GM15510 (cell line): ENCODE data around the gene NXF1.

Experiments
- POLR2A ChIP-seq: IDR thresholded peaks from 3 replicates; pipeline ENCODE4 v1.6.1; 2011; ENCODE audit warnings: borderline replicate concordance; ENCODE audit not compliant: insufficient read length; ENCODE audit errors: extremely low read depth

NXF1 gene

DNA sequence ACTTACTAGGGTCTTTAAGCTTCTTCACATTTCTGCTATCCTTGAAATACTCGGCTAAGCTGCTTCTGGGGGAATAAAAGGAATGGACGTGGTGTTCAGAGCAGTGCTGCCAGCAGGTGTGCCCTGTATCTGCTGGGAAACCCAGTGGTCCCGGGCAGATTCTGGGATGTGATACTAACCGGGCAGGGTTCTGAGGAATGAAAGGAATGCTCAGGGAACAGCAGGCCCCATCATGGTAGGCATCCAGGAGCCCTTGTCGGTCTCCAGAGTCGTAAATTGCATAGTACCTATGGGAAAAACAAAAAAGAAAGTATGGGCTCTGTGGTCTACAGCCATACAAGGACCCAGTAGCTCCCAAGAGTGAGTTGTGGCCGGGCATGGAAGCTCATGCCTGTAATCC is 9.0 kb downstream of the NXF1 start:
- no peak for TF ChIP-seq POLR2A

DNA sequence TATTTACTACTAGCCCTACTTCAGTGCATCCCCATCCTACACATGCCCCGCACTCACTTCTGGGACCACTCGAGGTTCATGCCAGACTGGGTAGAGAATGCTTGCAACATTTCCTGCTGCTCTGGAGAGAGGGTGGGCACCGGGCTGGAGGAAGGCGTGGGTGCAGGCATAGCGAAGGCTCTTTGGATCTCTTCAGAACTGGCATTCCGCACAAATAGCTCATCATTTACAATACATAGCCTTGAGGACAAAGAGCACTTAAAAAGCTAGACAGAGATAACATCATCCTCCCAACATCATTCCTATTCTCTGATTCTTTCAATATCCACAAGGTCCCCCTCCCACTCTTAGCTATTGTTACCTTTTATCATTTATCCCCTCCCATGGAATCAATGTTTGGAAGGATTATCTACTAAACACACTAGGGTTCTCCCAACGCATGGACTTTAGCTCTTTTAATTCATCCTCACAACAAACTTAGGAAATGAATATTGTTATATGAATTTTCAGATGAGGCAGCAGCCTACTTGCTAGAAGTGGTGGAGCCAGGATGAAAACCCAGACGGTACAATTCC is 11.0 kb downstream of the NXF1 start:
- no peak for TF ChIP-seq POLR2A

GRCh38 chr11:62792202-62792575 is 13.1 kb downstream of the NXF1 start:
- TF ChIP-seq POLR2A = no peak

DNA sequence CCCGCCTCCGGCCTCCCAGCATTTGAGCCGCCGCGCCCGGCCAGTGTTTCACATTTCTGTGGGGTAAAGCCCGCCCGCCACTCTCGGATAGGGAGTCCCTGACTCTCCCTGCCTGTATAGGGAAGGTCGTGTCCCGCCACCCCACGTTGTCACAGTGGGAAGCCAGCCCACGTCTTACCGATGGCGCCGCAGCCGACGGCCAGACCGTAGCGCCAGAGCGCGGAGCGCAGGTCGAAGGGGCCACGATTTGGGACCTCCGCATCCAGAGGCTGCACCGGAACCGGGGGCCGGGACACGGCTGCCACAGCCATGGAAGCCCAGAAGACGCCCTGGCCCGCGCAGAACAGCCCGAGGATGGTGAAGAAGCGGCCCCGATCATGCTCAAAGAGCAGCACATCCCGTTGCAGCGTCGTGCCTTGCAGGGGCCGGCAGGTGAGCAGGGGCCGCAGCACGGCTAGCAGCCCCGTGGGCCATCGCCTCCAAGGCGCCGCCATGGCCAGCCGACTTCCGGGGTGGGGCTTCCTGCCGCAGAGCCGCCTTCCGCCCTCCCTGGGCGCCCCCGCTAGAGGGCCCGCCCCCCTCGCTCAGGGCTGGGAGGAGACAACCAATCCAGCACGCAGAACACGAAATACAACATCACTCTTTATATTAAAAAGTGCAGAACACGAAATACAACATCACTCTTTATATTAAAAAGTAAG is 13.6 kb downstream of the NXF1 start, which contains the start of gene TMEM223:
TSS of gene TMEM223 (minus strand) at position 506 of the 701 bp plus-strand sequence. CDS start at position 494, 12 bp downstream.
- TF ChIP-seq POLR2A = peak; percentile 97

GRCh38 chr11:62789576-62789975 is 15.7 kb downstream of the NXF1 start:
- TF ChIP-seq POLR2A = no peak

DNA sequence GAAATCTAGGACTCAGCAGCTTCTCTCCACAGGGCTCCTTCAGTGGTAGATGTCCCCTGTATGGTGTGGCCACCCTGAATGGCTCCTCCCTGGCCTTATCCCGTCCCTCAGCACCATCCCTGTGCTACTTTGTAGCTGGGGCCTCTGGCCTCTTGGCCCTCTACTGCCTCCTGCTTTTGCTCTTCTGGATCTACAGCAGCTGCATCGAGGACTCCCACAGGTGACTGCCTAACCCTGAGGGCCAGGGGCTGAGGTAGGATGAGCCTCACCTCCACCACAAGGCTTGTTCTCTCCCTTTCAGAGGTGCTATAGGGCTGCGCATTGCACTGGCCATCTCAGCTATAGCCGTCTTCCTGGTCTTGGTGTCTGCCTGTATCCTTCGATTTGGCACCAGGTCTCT is 16.2 kb downstream of the NXF1 start:
- no peak for TF ChIP-seq POLR2A

DNA sequence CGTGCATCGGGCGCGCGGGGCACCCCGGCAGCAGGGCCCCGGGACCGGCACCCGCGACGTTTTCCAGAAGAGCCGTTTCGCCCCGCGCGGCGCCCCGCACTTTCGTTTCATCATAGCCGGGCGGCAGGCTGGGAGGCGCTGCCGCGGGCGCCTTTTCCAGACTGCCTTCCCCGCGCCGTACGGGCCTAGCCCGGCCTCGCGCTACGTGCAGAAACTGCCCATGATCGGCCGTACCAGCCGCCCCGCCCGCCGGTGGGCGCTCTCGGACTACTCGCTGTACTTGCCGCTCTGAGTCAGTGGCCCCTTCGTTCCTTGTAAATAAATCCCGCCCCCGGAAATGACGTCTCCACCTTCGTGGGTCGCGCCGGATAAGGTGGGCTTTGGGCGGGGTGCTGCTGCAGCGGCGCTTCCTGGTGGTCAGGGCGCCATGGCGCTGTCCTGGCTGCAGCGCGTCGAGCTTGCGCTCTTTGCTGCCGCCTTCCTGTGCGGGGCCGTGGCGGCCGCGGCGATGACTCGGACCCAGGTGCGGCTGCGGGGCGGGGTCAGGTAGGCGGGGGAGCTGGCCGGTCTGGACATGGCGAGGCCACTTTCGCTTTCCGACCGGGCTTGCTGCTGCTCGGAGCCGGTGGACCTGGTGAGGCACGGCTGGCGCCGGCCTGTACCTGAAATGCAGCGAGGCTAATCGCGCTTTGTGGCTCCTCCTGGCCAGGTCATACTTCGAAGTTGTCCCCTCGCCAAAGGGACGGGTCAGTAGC is 18.1 kb downstream of the NXF1 start, which contains the start of gene TMEM179B:
TSS of gene TMEM179B (plus strand) at position 398 of the 755 bp plus-strand sequence. CDS start at position 428, 30 bp downstream.
- TF ChIP-seq POLR2A = peak; percentile 99

DNA sequence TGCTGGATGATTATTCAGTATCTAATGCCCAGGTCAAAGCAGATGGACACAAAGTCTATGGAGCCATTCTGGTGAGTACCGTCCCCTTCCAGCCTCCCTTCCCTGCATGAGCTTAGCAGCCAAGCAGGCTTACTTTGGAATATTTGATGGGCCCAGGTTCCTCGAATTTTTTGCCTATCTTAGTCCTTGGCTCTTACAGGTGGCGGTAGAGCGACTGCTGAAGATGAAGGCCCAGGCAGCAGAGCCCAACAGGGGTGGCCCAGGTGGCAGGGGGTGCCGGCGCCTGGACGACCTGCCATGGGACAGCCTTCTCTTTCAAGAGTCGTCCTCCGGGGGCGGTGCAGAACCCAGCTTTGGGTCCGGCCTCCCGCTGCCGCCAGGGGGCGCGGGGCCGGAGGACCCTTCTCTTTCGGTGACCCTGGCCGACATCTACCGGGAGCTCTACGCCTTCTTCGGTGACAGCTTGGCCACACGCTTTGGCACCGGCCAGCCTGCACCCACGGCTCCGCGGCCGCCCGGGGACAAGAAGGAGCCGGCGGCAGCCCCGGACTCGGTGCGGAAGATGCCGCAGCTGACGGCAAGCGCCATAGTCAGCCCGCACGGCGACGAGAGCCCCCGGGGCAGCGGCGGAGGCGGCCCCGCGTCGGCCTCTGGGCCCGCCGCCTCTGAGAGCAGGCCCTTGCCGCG is 18.8 kb downstream of the NXF1 start:
- no peak for TF ChIP-seq POLR2A

GRCh38 chr11:62782753-62783152 is 22.5 kb downstream of the NXF1 start:
- TF ChIP-seq POLR2A = no peak

GRCh38 chr11:62778441-62778840 is 26.8 kb downstream of the NXF1 start:
- no peak for TF ChIP-seq POLR2A

DNA sequence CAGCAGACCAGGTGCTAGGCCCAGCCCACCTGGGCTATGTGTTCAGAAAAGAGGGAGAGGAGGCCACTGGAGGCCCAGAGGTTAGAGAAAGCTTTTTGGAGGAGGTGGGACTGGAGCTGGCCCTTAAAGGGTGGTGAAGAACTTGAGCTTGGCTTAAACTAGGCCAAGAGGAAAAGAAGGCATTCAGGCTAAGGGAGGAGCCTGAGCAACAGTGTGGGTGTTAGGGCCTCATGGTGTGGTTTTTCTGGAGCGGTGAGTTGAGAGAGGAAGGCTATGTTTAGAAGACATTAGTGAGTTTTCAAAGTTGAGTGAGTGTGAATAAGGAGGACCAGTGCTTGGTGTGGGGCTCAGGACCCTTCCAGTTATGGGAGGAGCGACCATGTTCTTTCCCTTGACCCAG is 27.9 kb downstream of the NXF1 start:
- TF ChIP-seq POLR2A = no peak

DNA sequence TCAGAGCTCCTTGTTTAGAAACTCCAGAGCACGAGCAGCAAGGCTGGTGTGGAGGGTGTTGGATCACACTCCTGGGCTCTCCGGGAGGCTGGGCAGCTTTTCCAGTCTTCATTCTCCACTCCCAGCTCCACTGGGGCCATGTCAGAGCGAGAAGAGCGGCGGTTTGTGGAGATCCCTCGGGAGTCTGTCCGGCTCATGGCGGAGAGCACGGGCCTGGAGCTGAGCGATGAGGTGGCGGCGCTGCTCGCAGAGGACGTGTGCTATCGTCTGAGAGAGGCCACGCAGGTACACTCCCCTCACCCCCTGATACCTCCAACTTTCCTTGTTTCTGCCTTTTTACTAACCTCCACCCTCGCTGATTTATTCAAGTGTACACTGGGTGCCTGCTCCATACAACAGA is 29.6 kb downstream of the NXF1 start:
- TF ChIP-seq POLR2A = no peak

DNA sequence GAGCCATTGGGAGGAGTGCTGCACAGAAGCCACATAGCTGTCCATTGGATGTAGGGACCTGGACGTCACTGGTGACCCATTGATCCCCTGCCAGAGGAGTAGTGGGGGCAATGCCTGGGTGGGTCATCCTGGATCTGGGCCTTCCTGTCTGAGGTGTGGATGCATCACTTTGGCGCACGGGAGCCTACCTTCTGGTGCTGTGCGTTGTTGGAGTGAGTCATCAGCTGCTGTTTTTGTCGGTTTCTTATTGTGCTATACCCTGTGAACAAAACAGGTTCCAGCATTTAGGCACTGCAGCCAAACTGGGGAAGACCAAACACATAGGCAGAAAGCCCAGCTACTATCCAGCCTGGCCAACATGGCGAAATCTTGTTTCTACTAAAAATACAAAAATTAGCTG is 30.8 kb downstream of the NXF1 start:
- no peak for TF ChIP-seq POLR2A

DNA sequence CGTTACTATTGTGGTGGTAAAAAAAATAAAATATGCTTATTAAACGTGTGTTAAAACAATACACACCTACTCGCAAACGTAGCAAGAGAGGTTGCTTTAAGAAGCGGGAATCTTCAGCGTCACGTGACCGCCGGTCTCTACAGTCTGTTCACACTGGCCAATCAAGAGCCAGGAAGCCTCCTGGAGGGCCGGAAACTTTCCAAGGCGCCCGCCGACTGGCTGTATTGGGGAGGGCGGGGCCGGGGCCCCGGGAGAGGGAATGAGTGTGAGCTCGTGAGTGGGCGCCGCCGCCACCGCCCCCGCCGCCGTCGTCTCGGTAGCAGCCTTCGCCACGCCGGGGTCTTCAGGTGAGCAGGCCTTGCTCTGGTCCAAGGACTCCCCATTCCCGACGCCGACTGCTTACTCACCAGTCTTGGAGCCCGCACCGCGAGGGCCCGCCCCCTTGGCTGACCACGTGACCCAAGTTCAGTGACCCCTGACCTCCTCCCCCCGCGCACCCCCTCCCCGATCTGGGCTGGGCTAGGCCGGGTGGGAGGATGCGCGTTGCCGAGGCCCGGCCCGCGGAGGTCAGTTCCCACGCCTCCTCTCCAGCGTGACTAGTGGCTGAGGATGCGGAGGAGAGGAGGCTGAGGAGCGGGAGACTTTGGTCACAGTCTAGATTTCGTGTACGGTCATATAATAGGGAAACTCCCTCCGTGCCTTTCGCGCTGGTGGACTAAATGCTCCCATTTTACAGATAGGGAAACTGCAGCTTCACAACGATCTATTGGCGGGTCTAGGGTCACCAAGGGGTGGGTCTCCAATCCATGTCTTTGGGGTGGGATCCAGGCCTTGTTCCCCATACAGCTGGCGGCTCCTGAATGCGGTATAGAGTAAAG is 33.9 kb downstream of the NXF1 start, which contains the start of gene TAF6L:
TSS of gene TAF6L (plus strand) at position 253 of the 878 bp plus-strand sequence. CDS start 4,388 bp downstream, outside the sequence.
- TF ChIP-seq POLR2A = peak; percentile 63
